K562 (cell line): ENCODE data around the gene ZNF780B. TPM values are rescaled to one million over a fixed set of nuclear protein-coding genes. Genes with fewer than 3 reads are reported as not detected.
A peak's percentile ranks its signal among the peaks of the same experiment; 100 is the strongest.

Source experiments
- ARNT ChIP-seq, 2 experiments: fragments of 450-650 bp; IDR thresholded peaks; 2 replicates each; pipeline ENCODE4 v1.6.1; 2016; ENCODE audit warnings: mild to moderate bottlenecking in 1 of 2
- BRD9 ChIP-seq: fragments of 450-650 bp; IDR thresholded peaks from 2 replicates; pipeline ENCODE4 v1.6.1; 2018; ENCODE audit warnings: low read depth; ENCODE audit not compliant: partially characterized antibody
- CBX3 ChIP-seq, 2 experiments: IDR thresholded peaks; 1 replicate in 1 of 2; 2 replicates in 1 of 2; pipeline ENCODE4 v1.6.1; 2012; ENCODE audit warnings: inconsistent platforms in 2 of 2, low read length in 2 of 2, borderline replicate concordance in 1 of 2, control low read depth in 1 of 2
- CREBBP ChIP-seq: IDR thresholded peaks from one replicate; pipeline ENCODE4 v1.6.1; 2012; ENCODE audit warnings: low read depth, mild to moderate bottlenecking, control low read depth, inconsistent platforms, low read length
- GABPA ChIP-seq: fragments of 200-800 bp; sonication (Bioruptor generic); conservative IDR thresholded peaks from 2 replicates; pipeline ENCODE4 v1.6.1; 2016; ENCODE audit warnings: low read depth, missing genetic modification characterization, missing compliant biosample characterization
- HNRNPUL1 ChIP-seq: fragments of 200-400 bp; formaldehyde crosslinking; IDR thresholded peaks from 2 replicates; pipeline ENCODE4 v1.6.1; 2017; ENCODE audit warnings: low read length
- KAT8 ChIP-seq: fragments of 450-650 bp; IDR thresholded peaks from 2 replicates; pipeline ENCODE4 v1.6.1; 2016; ENCODE audit warnings: low read depth, mild to moderate bottlenecking
- MAZ ChIP-seq, 2 experiments: fragments of 450-650 bp in 1 of 2; sonication (generic) in 1 of 2; formaldehyde crosslinking; IDR thresholded peaks in 1 of 2; conservative IDR thresholded peaks in 1 of 2; 2 replicates each; pipeline versions ENCODE4 v1.4.0 to v1.5.0; 2020; ENCODE audit warnings: mild to moderate bottlenecking in 1 of 2, missing genetic modification reagents in 1 of 2
- MTA1 ChIP-seq: fragments of 450-650 bp; IDR thresholded peaks from 2 replicates; pipeline ENCODE4 v1.6.1; 2017; ENCODE audit warnings: borderline replicate concordance
- NCOA6 ChIP-seq: fragments of 450-650 bp; IDR thresholded peaks from 2 replicates; pipeline ENCODE4 v1.6.1; 2017; ENCODE audit warnings: mild to moderate bottlenecking
- RB1 ChIP-seq: fragments of 450-650 bp; IDR thresholded peaks from 2 replicates; pipeline ENCODE4 v1.6.1; 2017; ENCODE audit warnings: low read depth, mild to moderate bottlenecking
- ZKSCAN8 ChIP-seq: fragments of 200-800 bp; sonication (Bioruptor generic); IDR thresholded peaks from 2 replicates; pipeline ENCODE4 v1.6.1; 2016; ENCODE audit warnings: missing genetic modification characterization, missing compliant biosample characterization
- ZNF121 ChIP-seq: sonication (generic); formaldehyde crosslinking; conservative IDR thresholded peaks from 2 replicates; pipeline ENCODE4 v1.8.0; 2022; ENCODE audit warnings: missing genetic modification reagents
- ZNF143 ChIP-seq: sonication (generic); formaldehyde crosslinking; IDR thresholded peaks from 2 replicates; pipeline ENCODE4 v1.9.0; 2022; ENCODE audit warnings: mild to moderate bottlenecking, missing genetic modification reagents
- ZNF395 ChIP-seq: fragments of 200-800 bp; sonication (Bioruptor generic); IDR thresholded peaks from 2 replicates; pipeline ENCODE4 v1.6.1; 2017; ENCODE audit warnings: missing genetic modification characterization, missing compliant biosample characterization
- ZNF41 ChIP-seq: fragments of 250-450 bp; sonication (Bioruptor Pico); conservative IDR thresholded peaks from 2 replicates; pipeline ENCODE4 v1.4.0; 2020; ENCODE audit warnings: mild to moderate bottlenecking
- ZNF445 ChIP-seq: fragments of 250-450 bp; sonication (Bioruptor Pico); IDR thresholded peaks from 2 replicates; pipeline ENCODE4 v1.4.0; 2020; ENCODE audit warnings: low read depth, mild to moderate bottlenecking, moderate library complexity
- ZNF584 ChIP-seq: fragments of 200-800 bp; sonication (Bioruptor generic); IDR thresholded peaks from 2 replicates; pipeline ENCODE4 v1.6.1; 2016; ENCODE audit warnings: low read depth, mild to moderate bottlenecking, missing genetic modification characterization, missing compliant biosample characterization
- polyA plus RNA-seq, 8 experiments: library from polyadenylated mRNA; depleted of rRNA in 4 of 8; stranded (reverse) in 5 of 8; unstranded in 3 of 8; fragments of >200 nt; fragmentation: Nextera tagmentation in 2 of 8; fragmentation: Illumina TruSeq in 1 of 8; extraction: Ambion mirVana in 2 of 8; extraction: Trizol in 1 of 8; gene quantifications; 2 replicates each; pipeline versions ENCODE4 v1.2.1 to v1.2.3, GENCODE V29; 2011 to 2014; ENCODE audit warnings: inconsistent platforms in 1 of 8, missing spikeins in 1 of 8
- total RNA-seq, 7 experiments: library from RNA; depleted of rRNA in 6 of 7; stranded (reverse); fragments of >200 nt in 6 of 7; fragmentation: Illumina TruSeq in 2 of 7; extraction: Trizol in 2 of 7; gene quantifications; 2 replicates each; pipeline versions ENCODE4 v1.2.1 to v1.2.3, GENCODE V29; 2011 to 2021; ENCODE audit warnings: low replicate concordance in 1 of 7
- TF ChIP-seq, protein P1 (sequence below): sonication (generic); formaldehyde crosslinking; IDR thresholded peaks from 2 replicates; pipeline ENCODE4 v1.8.0; 2023; ENCODE audit warnings: mild to moderate bottlenecking, missing genetic modification reagents
- TF ChIP-seq, protein P2 (sequence below): IDR thresholded peaks from 2 replicates; pipeline ENCODE4 v1.6.1; 2014; ENCODE audit warnings: antibody characterized with exemption

Gene ZNF780B
- total and polyA plus RNA-seq, 9 of the 15 experiments (the other 6 are each of a cell fraction or from before 2014, with no cell fraction given): 3.9 to 18.4 (median 8.8) TPM

DNA sequence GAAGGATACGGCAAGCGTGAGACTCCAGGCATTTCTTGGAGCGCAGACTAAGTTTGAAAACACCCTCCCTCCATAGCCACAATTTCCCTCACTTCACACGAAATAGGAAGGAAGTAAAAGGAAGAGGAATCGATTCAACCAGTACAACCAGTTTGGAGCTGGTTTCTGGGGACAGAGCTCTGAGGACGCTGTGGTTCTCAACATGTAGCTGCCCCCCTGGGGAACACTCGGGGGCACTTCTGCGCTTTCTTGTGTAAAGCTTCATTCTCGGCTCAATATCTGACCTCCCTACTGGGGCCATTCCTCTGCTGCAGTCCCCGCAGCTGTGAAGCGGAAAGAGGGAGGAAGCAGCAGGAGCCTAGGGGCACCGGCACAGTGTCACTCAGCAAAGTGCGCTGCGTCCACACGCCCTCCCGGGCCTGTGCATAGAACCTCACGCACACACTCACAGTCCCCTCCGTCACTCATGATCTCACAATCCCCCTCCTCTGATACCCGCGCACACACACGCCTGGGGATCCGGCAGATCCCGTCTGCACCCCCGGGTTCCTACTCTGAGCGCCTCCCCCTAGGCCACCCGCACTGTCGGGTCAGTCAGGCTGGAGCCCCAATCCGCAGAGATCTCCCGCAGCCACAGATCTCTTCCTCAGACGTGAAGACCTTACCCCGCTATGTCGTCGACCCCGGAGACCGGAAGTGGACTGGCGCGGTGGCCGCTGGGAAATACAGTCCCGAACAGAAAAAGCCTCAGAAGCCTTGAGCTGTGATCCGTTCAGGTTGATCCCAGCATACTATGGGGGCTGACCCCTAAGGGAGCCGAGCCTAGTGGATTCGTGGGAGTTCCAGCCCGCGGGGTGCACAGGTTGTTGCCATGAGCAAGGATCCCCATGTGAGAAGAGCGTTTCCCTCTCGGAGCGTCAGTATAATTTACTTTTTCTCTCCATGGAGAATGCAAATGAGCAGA lies 34.5 kb upstream of the ZNF780B start, which contains the start of gene ZNF780A (continued):
- no peak for TF ChIP-seq ZNF41 (CRISPR knock-in tag)
- TF ChIP-seq ARNT (IDR thresholded peaks at IDR 0.05): no peak
- TF ChIP-seq ZNF445: no peak
- TF ChIP-seq GABPA (tag): peak; percentile 93
- TF ChIP-seq ZNF143: peak; percentile 84
- TF ChIP-seq, protein P1, sequence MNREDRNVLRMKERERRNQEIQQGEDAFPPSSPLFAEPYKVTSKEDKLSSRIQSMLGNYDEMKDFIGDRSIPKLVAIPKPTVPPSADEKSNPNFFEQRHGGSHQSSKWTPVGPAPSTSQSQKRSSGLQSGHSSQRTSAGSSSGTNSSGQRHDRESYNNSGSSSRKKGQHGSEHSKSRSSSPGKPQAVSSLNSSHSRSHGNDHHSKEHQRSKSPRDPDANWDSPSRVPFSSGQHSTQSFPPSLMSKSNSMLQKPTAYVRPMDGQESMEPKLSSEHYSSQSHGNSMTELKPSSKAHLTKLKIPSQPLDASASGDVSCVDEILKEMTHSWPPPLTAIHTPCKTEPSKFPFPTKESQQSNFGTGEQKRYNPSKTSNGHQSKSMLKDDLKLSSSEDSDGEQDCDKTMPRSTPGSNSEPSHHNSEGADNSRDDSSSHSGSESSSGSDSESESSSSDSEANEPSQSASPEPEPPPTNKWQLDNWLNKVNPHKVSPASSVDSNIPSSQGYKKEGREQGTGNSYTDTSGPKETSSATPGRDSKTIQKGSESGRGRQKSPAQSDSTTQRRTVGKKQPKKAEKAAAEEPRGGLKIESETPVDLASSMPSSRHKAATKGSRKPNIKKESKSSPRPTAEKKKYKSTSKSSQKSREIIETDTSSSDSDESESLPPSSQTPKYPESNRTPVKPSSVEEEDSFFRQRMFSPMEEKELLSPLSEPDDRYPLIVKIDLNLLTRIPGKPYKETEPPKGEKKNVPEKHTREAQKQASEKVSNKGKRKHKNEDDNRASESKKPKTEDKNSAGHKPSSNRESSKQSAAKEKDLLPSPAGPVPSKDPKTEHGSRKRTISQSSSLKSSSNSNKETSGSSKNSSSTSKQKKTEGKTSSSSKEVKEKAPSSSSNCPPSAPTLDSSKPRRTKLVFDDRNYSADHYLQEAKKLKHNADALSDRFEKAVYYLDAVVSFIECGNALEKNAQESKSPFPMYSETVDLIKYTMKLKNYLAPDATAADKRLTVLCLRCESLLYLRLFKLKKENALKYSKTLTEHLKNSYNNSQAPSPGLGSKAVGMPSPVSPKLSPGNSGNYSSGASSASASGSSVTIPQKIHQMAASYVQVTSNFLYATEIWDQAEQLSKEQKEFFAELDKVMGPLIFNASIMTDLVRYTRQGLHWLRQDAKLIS: no peak
- TF ChIP-seq BRD9: peak; percentile 54
- TF ChIP-seq ZKSCAN8 (CRISPR knock-in tag): no peak
- TF ChIP-seq NCOA6: peak; percentile 86
- TF ChIP-seq, protein P2, sequence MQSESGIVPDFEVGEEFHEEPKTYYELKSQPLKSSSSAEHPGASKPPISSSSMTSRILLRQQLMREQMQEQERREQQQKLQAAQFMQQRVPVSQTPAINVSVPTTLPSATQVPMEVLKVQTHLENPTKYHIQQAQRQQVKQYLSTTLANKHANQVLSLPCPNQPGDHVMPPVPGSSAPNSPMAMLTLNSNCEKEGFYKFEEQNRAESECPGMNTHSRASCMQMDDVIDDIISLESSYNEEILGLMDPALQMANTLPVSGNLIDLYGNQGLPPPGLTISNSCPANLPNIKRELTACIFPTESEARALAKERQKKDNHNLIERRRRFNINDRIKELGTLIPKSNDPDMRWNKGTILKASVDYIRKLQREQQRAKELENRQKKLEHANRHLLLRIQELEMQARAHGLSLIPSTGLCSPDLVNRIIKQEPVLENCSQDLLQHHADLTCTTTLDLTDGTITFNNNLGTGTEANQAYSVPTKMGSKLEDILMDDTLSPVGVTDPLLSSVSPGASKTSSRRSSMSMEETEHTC: no peak
- no peak for TF ChIP-seq ZNF584 (CRISPR knock-in tag)
- no peak for TF ChIP-seq CREBBP
- no peak; a peak in 1 of 3 replicates for TF ChIP-seq CBX3 (IDR thresholded peaks at IDR 0.05; ENCODE audit: borderline replicate concordance in 1 of 2, low read length in 2 of 2)
- TF ChIP-seq KAT8: no peak
- TF ChIP-seq HNRNPUL1: no peak
- TF ChIP-seq MTA1: no peak
- no peak for TF ChIP-seq ZNF395
- no peak for TF ChIP-seq ZNF121
- TF ChIP-seq MAZ (CRISPR knock-in tag; conservative IDR thresholded peaks at IDR 0.05 in 1 of 2, IDR thresholded peaks at IDR 0.05 in 1 of 2): 0 out of 4 replicates have a peak, but pooled peaks of 1 of the 2 experiments have one; percentile 23
- TF ChIP-seq RB1: no peak; the same call in 1 of the 2 replicates
